Endothelial cell of umbilical vein (primary cell): ENCODE data around the gene TRMT2B. TPM values are rescaled to one million over a fixed set of nuclear protein-coding genes. Genes with fewer than 3 reads are reported as not detected.

Experiments
- BruUV-seq: library from RNA; stranded (reverse); fragments of 400-500 nt; replicated peaks from 2 replicates; lab custom pipeline; 2021; lab: Mats Ljungman, UMichigan
- CTCF ChIA-PET: fragments of 300-600, 350-600 bp; sonication (Branson Sonifier 250); formaldehyde crosslinking; loops from one replicate; lab custom pipeline; 2021; ENCODE audit warnings: antibody characterized with exemption, inconsistent platforms; lab: Charles Lee
- POLR2A ChIA-PET: fragments of 300-600, 350-600 bp; sonication (Branson Sonifier 250); formaldehyde crosslinking; loops from one replicate; lab custom pipeline; 2021; ENCODE audit warnings: antibody characterized with exemption, inconsistent platforms; lab: Charles Lee
- DNase-seq: peaks from one replicate; pipeline ENCODE4 v3.0.0-alpha.2; 2011; ENCODE audit warnings: low read depth, low spot score
- FAIRE-seq: peaks from 2 replicates; lab custom pipeline; 2011; peaks lifted over from hg19 to GRCh38; lab: Jason Lieb, UNC
- H2AFZ ChIP-seq: 2 replicates; pipeline ENCODE4 v1.6.0; 2012; ENCODE audit warnings: low read depth, low read length, control low read depth, inconsistent platforms
- H3K27ac ChIP-seq: 2 replicates; pipeline ENCODE4 v1.5.1; 2011; ENCODE audit warnings: low read depth, mild to moderate bottlenecking, control low read depth, low read length, moderate library complexity; ENCODE audit not compliant: insufficient read depth
- H3K27me3 ChIP-seq, 2 experiments: 2 replicates each; pipeline versions ENCODE4 v1.6.0 to v1.6.1; 2011; ENCODE audit warnings: low read length in 2 of 2, mixed read lengths in 1 of 2; ENCODE audit not compliant: control insufficient read depth in 2 of 2, insufficient read depth in 2 of 2
- H3K36me3 ChIP-seq, 2 experiments: 2 replicates in 1 of 2; 3 replicates in 1 of 2; pipeline ENCODE4 v1.5.1; 2011; ENCODE audit warnings: low read length in 2 of 2, mild to moderate bottlenecking in 1 of 2, moderate library complexity in 1 of 2; ENCODE audit not compliant: control insufficient read depth in 2 of 2, insufficient read depth in 2 of 2; ENCODE audit errors: extremely low read depth in 1 of 2
- H3K4me1 ChIP-seq: 3 replicates; pipeline ENCODE4 v1.5.1; 2011; ENCODE audit warnings: mild to moderate bottlenecking, low read length; ENCODE audit not compliant: control insufficient read depth, insufficient read depth; ENCODE audit errors: extremely low read depth
- H3K4me2 ChIP-seq: 2 replicates; pipeline ENCODE4 v1.6.1; 2011; ENCODE audit warnings: low read length, control low read depth, mixed read lengths; ENCODE audit not compliant: insufficient read depth
- H3K4me3 ChIP-seq, 3 experiments: fragments of 200-600 bp in 1 of 3; sonication (generic), shearing (Covaris generic) in 1 of 3; replicated peaks in 1 of 3; 2 replicates each; pipeline ENCODE4 v1.5.1; 2011 to 2016; ENCODE audit warnings: control low read depth in 3 of 3, low read length in 3 of 3, mild to moderate bottlenecking in 2 of 3, inconsistent platforms in 1 of 3, low read depth in 1 of 3, moderate library complexity in 1 of 3; ENCODE audit not compliant: insufficient read depth in 1 of 3
- H3K79me2 ChIP-seq: 2 replicates; pipeline ENCODE4 v1.6.0; 2012; ENCODE audit warnings: low read length, inconsistent platforms; ENCODE audit not compliant: control insufficient read depth, insufficient read depth
- H3K9ac ChIP-seq: replicated peaks from 2 replicates; pipeline ENCODE3; 2011; ENCODE audit warnings: low read length, control low read depth; ENCODE audit not compliant: insufficient read depth; ENCODE audit errors: extremely low read depth
- H3K9me1 ChIP-seq: replicated peaks from 3 replicates; pipeline ENCODE4 v1.6.0; 2011; ENCODE audit warnings: mild to moderate bottlenecking, low read length; ENCODE audit not compliant: control insufficient read depth, insufficient read depth; ENCODE audit errors: extremely low read depth
- H3K9me3 ChIP-seq: replicated peaks from 2 replicates; pipeline ENCODE4 v1.5.1; 2012; ENCODE audit warnings: low read length, inconsistent platforms; ENCODE audit not compliant: control insufficient read depth, insufficient read depth
- H4K20me1 ChIP-seq: replicated peaks from 2 replicates; pipeline ENCODE3; 2011; ENCODE audit warnings: mild to moderate bottlenecking, low read length; ENCODE audit not compliant: control insufficient read depth, insufficient read depth; ENCODE audit errors: extremely low read depth
- EZH2 ChIP-seq: IDR thresholded peaks from 2 replicates; pipeline ENCODE4 v1.6.1; 2012; ENCODE audit warnings: borderline replicate concordance, low read depth, mild to moderate bottlenecking, moderate library complexity, low read length, inconsistent platforms; ENCODE audit not compliant: severe bottlenecking
- FOS ChIP-seq: IDR thresholded peaks from 2 replicates; pipeline ENCODE4 v1.6.1; 2011; ENCODE audit warnings: mild to moderate bottlenecking, low read length, moderate library complexity, borderline replicate concordance; ENCODE audit not compliant: insufficient read depth
- GATA2 ChIP-seq: IDR thresholded peaks from 2 replicates; pipeline ENCODE4 v1.7.0; 2011; ENCODE audit warnings: low read depth, mild to moderate bottlenecking, moderate library complexity, mixed read lengths, low read length; ENCODE audit not compliant: insufficient read length, insufficient read depth
- JUN ChIP-seq: IDR thresholded peaks from 2 replicates; pipeline ENCODE4 v1.6.1; 2011; ENCODE audit warnings: borderline replicate concordance, low read depth; ENCODE audit not compliant: insufficient read length, insufficient read depth
- MYC ChIP-seq: IDR thresholded peaks from one replicate; pipeline ENCODE4 v1.6.1; 2011; ENCODE audit warnings: mild to moderate bottlenecking, low read depth, low read length
- POLR2A ChIP-seq: IDR thresholded peaks from 2 replicates; pipeline ENCODE4 v1.6.1; 2012; ENCODE audit warnings: low read depth, mild to moderate bottlenecking, control low read depth, low read length
- POLR2AphosphoS5 ChIP-seq: IDR thresholded peaks from 2 replicates; pipeline ENCODE4 v1.6.1; 2012; ENCODE audit warnings: low read depth, mild to moderate bottlenecking, control low read depth, low read length, moderate library complexity; ENCODE audit not compliant: insufficient read depth
- dilution Hi-C: fragments of 300-500 bp; cut with MboI; formaldehyde crosslinking; loops from one replicate; pipeline ENCODE4 v1.15.0; 2019; ENCODE audit warnings: low sequenced_read_pairs; ENCODE audit not compliant: extremely low pct_ligation_motif_present
- intact Hi-C: fragments of 100-400 bp; cut with micrococcal nuclease; formaldehyde crosslinking; loops from one replicate; pipeline ENCODE4 v1.10.0; 2022
- polyA plus RNA-seq, 4 experiments: library from polyadenylated mRNA; depleted of rRNA in 3 of 4; stranded (reverse) in 3 of 4; unstranded in 1 of 4; fragments of >200 nt; gene quantifications; 2 replicates each; pipeline versions ENCODE4 v1.2.1 to v1.2.3, GENCODE V29; 2011 to 2012; ENCODE audit warnings: missing spikeins in 1 of 4
- total RNA-seq: library from RNA; stranded (reverse); gene quantifications from 2 replicates; pipeline ENCODE4 v1.2.3, GENCODE V29; 2021
- TF ChIP-seq, protein P1 (sequence below), 2 donors: IDR thresholded peaks; 1 replicate in 1 of 2; 2 replicates in 1 of 2; pipeline ENCODE4 v1.5.1; 2011; ENCODE audit warnings: low read length in 2 of 2, mild to moderate bottlenecking in 2 of 2, moderate library complexity in 2 of 2, control low read depth in 1 of 2, inconsistent platforms in 1 of 2, low read depth in 1 of 2; ENCODE audit not compliant: insufficient read depth in 1 of 2; ENCODE audit errors: extremely low read depth in 1 of 2
- TF ChIP-seq, protein P2 (sequence below): IDR thresholded peaks from 2 replicates; pipeline ENCODE4 v1.6.1; 2011; ENCODE audit not compliant: insufficient read depth, insufficient read length

The TRMT2B gene
- total and polyA plus RNA-seq, 2 donors (not counting 3 experiments of a cell fraction or from before 2014, with no cell fraction given), result 18.3 to 21.3 TPM

DNA sequence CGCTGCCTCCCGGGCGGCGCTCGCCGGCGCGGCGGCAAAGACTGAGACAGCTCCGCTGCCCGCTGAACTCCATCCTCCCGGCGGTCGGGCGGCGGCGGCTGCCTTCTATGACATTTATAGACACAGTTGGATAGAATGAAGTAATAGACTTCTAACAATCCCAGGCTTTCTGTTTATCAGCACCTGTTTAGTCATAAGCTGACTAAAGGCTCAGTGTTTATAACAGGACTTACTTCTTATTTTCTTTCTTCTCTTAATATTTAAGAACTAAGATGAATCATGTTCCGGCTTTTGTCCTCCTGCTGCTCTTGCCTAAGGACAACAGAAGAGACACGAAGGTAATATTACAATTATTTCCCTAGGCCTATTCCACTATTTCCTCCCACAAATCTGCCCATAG lies 78.5 kb downstream of the TRMT2B start:
- DNase-seq (peak; percentile 63), FAIRE-seq (peak; percentile 62)
- peak; percentile 69 for TF ChIP-seq FOS
- TF ChIP-seq JUN, result peak; percentile 43
- TF ChIP-seq, protein P1, sequence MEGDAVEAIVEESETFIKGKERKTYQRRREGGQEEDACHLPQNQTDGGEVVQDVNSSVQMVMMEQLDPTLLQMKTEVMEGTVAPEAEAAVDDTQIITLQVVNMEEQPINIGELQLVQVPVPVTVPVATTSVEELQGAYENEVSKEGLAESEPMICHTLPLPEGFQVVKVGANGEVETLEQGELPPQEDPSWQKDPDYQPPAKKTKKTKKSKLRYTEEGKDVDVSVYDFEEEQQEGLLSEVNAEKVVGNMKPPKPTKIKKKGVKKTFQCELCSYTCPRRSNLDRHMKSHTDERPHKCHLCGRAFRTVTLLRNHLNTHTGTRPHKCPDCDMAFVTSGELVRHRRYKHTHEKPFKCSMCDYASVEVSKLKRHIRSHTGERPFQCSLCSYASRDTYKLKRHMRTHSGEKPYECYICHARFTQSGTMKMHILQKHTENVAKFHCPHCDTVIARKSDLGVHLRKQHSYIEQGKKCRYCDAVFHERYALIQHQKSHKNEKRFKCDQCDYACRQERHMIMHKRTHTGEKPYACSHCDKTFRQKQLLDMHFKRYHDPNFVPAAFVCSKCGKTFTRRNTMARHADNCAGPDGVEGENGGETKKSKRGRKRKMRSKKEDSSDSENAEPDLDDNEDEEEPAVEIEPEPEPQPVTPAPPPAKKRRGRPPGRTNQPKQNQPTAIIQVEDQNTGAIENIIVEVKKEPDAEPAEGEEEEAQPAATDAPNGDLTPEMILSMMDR (IDR thresholded peaks at IDR 0.05; ENCODE audit: extremely low read depth in 1 of 2, insufficient read depth in 1 of 2, low read depth in 1 of 2, low read length in 2 of 2), result no peak
- BruUV-seq, result no TSS peak
- H3K27ac ChIP-seq, result peak overlapping the region; percentile 87
- CTCF ChIA-PET, result no interaction called here
- H3K36me3 ChIP-seq, result no peaks in the 10 kb centered on the region
- no peaks in the 10 kb centered on the region for H3K9me1 ChIP-seq
- no peaks in the 10 kb centered on the region for H3K27me3 ChIP-seq
- H2AFZ ChIP-seq, result no peak overlapping the region
- no peaks in the 10 kb centered on the region for H3K9me3 ChIP-seq
- intact Hi-C loops (loop anchor here (2.0 kb wide), 1 partner anchor 21 kb away; no protein-coding TSS in a partner anchor), dilution Hi-C loops (no loop called here)
- peak overlapping the region; percentile 31 for H3K4me2 ChIP-seq
- H3K4me1 ChIP-seq, result peaks cover 6% of the 10 kb centered on the region
- H3K79me2 ChIP-seq, result no peaks in the 10 kb centered on the region
- H4K20me1 ChIP-seq, result no peaks in the 10 kb centered on the region
- POLR2A ChIA-PET, result interaction anchor here (0.6 kb wide), 1 partner anchor 114 kb away, joined by 5 read pairs; no protein-coding TSS in a partner anchor
- H3K9ac ChIP-seq, result peak overlapping the region; percentile 55
- no peak overlapping the region for H3K4me3 ChIP-seq

DNA sequence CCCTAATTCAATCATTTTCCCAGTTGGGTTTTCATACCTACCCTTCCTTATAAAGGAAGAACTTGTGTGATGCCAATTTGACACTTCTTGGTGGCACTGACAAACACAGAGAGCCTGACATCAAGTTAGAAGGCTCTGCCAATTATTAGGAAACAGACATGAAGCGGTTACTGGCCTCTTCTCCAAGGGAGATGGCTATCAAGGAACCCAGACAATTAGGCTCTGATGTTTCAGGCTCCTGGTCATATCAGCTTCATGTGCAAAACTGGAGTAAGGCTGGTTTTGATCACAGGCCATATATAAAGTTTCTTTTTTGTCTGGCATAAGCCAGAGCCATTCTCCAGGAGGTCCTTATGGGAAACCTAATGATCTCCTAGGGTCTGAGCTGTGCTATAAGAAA lies 82.0 kb downstream of the TRMT2B start:
- ChIA-PET POLR2A (no interaction called here), CTCF (no interaction called here)
- TF ChIP-seq EZH2 (no peak), JUN (no peak), GATA2 (no peak), POLR2AphosphoS5 (no peak), FOS (no peak), POLR2A (no peak), MYC (no peak)
- TF ChIP-seq, protein P2, sequence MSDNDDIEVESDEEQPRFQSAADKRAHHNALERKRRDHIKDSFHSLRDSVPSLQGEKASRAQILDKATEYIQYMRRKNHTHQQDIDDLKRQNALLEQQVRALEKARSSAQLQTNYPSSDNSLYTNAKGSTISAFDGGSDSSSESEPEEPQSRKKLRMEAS, result no peak
- TF ChIP-seq, protein P1 (IDR thresholded peaks at IDR 0.05; ENCODE audit: extremely low read depth in 1 of 2, insufficient read depth in 1 of 2, low read depth in 1 of 2, low read length in 2 of 2), result no peak
- no peaks in the 10 kb centered on the region for H3K27me3 ChIP-seq
- no peaks in the 10 kb centered on the region for H4K20me1 ChIP-seq
- no peaks in the 10 kb centered on the region for H3K36me3 ChIP-seq
- DNase-seq (no peak), FAIRE-seq (no peak)
- no peak overlapping the region for H3K4me2 ChIP-seq
- H3K9me1 ChIP-seq, result no peaks in the 10 kb centered on the region
- H3K27ac ChIP-seq, result no peak overlapping the region
- dilution Hi-C loops (no loop called here), intact Hi-C loops (no loop called here)
- H3K9ac ChIP-seq, result no peak overlapping the region
- H3K9me3 ChIP-seq, result no peaks in the 10 kb centered on the region
- peaks cover 6% of the 10 kb centered on the region for H3K4me1 ChIP-seq
- no TSS peak for BruUV-seq
- no peak overlapping the region for H3K4me3 ChIP-seq
- H3K79me2 ChIP-seq, result no peaks in the 10 kb centered on the region
- no peak overlapping the region for H2AFZ ChIP-seq
